GM19238 (cell line): ENCODE data around the gene GJB2.

Source experiments
- DNase-seq: peaks from one replicate; pipeline ENCODE4 v3.0.0; 2011; ENCODE audit warnings: low spot score; ENCODE audit not compliant: insufficient read length

Gene GJB2

GRCh38 chr13:20142023-20142926, 50.5 kb downstream of the GJB2 start:
- no peak for DNase-seq

GRCh38 chr13:20141238-20142022, 51.3 kb downstream of the GJB2 start:
- DNase-seq = no peak

DNA sequence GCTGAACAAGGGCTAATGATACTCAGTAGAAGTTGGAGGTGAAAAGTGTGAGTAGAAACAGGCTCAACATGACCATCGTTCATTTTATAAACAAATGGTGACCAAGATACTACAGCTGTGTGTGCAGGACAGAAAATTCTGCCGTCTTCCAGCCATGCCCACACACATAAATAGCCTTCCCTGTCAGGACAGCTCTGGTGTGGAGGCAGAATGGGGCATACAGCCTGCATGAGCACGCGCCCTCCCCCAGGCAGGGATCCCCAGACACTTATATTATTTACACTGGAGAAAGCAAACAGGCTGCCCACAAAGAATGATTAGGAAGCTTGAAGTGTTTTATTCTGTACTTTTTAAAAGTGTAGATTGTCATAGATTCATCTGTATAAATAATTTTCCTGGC, 52.3 kb downstream of the GJB2 start:
- DNase-seq = no peak

DNA sequence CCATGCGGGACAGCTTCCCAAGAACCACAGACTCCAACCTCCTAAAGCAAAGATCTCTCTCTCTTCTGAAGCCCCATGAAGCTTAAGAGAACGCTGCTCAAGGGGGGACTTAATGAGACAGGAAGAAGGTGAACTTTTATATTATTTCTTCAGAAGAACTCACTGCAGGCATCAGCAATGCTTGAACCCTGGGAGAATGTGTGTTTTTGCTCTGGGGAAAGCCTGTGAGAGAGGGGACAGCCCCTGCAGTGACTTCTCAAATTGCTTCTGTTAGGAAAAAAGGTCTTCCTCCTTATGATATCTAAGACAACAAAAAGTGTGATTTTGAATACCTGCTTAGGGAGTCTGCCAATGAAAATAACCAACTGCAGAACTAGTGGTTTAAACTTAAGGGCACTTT, 54.9 kb downstream of the GJB2 start:
- DNase-seq = no peak
